ENCODE data around the gene LRRC26.
A peak's percentile ranks its signal among the peaks of the same experiment; 100 is the strongest.
"Not testable (repeated sequence)": the region's sequence is repeated elsewhere in the genome, so short reads cannot be mapped to it uniquely, and the experiment has no call there.

The LRRC26 gene

DNA sequence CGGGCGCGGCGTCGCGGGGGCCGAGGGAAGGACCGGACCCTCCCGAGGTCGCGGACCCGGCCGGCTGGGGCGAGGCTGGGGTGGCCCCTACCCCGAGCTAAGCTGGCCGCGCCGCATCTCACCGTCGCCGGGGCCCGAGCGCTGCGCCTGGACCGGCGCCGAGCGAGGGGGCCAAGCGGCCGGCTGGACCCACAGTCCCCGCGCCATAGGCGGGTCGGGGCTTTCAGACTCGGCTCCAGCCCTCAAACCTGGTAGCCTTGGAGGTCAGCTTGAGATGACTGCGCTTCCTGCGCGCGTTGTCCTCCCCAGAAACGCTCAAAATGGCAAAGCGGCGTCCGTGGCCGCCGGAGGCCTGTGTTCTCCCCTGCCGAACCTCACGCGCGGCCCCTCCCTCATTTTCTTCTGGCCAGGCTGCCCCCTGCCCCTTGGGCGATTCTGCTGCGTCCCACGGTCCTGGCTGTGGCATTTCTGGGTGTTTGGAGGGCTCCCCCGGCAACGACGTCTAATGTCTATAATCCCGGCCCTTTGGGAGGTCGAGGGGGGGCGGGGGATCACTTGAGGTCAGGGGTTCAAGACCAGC, 39.6 kb downstream of the LRRC26 start:
- no peak for DNase-seq

GRCh38 chr9:137129456-137130175, 40.2 kb downstream of the LRRC26 start:
- DNase-seq: peak; percentile 58

DNA sequence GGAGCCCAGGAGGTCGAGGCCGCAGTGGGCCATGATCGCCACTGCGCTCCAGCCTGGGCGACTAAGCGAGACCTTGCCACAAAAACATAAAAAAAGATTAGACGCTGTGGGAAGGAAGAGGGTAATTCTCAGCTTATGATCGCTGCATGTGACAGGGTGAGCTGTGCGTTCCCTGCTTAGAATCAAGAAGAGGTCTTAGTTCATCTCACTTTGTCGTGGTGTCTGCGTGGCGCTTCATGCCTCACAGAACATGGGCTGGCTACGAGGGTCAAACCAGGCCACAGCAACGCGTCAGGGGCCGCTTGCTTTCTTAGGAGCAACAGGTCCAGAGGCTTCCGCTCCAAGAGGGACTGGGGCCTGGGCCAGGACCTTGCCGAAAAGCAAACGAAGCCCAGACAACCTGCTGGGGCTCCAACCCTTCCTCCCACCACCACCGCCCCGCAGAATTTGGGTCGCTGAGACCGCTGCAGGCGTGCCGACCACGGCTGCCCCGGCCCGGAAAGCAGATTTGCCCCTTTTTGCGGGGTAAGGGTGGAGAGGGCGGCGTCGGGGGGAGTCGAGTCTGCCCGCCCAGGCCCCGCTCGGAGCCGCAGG, 40.9 kb downstream of the LRRC26 start:
- no peak for DNase-seq

GRCh38 chr9:137128158-137128861, 41.5 kb downstream of the LRRC26 start:
- no peak for DNase-seq

DNA sequence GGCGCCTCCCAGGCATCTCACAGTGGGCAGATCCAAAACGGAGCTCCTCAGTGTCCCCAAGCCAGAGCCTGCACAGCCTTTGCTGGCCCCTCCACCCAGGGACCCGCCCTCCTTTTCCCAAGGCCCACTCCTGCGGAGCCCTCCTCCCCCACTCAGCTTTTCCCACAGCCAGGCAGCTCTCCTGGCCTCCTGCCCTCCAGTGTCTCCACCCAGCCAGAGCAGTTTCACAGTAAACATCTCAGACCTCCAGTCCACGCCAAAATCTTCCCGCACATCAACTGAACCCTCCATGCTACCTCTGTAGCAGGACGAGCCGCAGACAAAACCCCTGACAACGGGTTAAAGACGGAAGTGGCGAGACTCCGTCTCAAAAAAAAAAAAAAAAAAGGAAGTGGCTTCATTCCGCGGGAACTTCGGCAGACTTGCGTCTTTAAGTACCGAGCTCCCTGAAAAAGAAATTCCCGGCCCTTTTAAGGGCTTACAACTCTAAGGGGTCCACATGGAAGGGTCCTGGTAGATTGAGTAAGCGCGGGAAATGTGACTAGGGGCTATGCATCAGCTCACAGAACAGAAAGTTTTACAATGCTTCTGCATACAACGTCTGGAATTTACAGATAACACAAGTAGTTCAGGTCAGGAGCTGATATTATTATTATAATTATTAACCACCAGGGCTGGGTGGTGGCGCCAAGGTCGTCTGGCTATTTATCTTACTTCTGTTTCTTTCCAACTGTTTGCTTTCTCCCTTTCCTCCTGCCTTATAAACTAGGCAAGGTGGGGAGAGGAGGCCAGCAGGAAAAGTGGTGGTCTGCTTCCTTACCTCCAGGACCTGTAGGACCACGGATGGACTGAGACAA, 42.3 kb downstream of the LRRC26 start:
- no peak for DNase-seq

DNA sequence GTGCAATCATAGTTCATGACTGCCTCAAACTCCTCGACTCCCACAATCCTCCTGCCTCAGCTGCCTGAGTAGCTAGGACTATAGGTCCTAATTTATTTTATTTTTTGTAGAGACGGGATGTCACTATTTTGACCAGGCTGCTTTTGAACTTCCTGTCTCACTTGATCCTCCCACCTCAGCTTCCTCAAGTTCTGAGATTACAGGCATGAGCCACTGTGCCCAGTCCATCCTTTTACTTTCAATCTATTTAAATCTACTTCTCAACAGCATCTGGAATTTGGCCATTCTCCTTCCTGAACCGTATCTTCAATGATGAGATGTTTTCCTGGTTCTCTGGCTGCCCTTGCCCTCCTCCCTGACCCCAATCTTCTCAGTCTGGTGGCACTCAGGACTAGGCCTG, 43.1 kb downstream of the LRRC26 start:
- DNase-seq: no peak

GRCh38 chr9:137123952-137124462, 45.8 kb downstream of the LRRC26 start:
- DNase-seq: not testable (repeated sequence)

DNA sequence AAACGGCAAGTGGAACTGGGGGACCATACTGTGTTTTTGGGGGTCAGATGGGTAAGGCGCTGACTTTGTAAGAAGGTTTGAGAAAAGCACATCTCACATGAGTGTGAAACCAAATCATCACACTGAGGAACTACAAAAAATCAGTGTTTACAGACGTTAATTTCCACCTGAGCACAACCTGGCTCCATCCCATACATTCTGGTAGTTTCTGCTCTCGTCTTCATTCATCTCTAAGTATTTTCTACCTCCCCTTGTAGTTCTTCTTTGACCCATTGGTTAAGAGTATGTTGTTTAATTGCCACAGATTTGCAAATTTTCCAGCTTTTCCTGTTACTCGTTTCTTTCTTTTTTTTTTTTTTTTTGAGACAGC, 46.4 kb downstream of the LRRC26 start:
- DNase-seq: no peak

GRCh38 chr9:137122796-137123467, 46.9 kb downstream of the LRRC26 start:
- DNase-seq: not testable (repeated sequence)

GRCh38 chr9:137121927-137122795, 47.7 kb downstream of the LRRC26 start:
- not testable (repeated sequence) for DNase-seq
